Astrocyte of the spinal cord (primary cell): ENCODE results near the gene NUDT16.
"Not testable (repeated sequence)": the region's sequence is repeated elsewhere in the genome, so short reads cannot be mapped to it uniquely, and the experiment has no call there.

ENCODE experiments used
- DNase-seq: peaks from one replicate; pipeline ENCODE4 v3.0.0; 2011; ENCODE audit warnings: low read depth, low spot score
- H3K4me3 ChIP-seq: 2 replicates; pipeline ENCODE4 v1.5.1; 2011; ENCODE audit warnings: low read depth, mild to moderate bottlenecking, low read length, moderate library complexity
- in situ Hi-C: cut with HindIII; loops from 2 replicates; pipeline ENCODE4 v1.10.0; 2017; ENCODE audit warnings: low sequenced_read_pairs
- TF ChIP-seq, protein P1 (sequence below): IDR thresholded peaks from 2 replicates; pipeline ENCODE4 v1.5.1; 2012; ENCODE audit warnings: low read depth, mild to moderate bottlenecking, low read length, inconsistent platforms

The NUDT16 gene

DNA sequence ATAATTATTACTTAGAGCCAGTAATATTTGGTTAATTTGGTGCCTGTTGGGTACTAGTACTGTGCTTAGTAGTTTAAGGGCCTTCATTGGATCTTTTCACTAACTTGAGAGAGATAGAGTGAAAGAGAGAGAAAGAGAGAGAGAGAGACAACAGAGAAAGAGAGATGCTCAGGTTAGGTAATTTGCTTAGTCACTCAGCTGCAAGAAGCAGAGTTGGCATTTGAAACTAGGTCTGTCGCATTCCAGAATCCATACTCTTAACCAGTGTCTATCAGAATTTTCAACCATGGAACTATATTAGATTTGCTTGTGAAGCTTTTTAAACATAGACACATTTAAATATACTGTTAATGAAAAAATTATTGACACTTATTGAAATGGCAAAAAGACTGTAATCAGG is 31.1 kb upstream of the NUDT16 start:
- in situ Hi-C loops: no loop called here
- no peak for DNase-seq
- no peak overlapping the region for H3K4me3 ChIP-seq
- TF ChIP-seq, protein P1, sequence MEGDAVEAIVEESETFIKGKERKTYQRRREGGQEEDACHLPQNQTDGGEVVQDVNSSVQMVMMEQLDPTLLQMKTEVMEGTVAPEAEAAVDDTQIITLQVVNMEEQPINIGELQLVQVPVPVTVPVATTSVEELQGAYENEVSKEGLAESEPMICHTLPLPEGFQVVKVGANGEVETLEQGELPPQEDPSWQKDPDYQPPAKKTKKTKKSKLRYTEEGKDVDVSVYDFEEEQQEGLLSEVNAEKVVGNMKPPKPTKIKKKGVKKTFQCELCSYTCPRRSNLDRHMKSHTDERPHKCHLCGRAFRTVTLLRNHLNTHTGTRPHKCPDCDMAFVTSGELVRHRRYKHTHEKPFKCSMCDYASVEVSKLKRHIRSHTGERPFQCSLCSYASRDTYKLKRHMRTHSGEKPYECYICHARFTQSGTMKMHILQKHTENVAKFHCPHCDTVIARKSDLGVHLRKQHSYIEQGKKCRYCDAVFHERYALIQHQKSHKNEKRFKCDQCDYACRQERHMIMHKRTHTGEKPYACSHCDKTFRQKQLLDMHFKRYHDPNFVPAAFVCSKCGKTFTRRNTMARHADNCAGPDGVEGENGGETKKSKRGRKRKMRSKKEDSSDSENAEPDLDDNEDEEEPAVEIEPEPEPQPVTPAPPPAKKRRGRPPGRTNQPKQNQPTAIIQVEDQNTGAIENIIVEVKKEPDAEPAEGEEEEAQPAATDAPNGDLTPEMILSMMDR: no peak

DNA sequence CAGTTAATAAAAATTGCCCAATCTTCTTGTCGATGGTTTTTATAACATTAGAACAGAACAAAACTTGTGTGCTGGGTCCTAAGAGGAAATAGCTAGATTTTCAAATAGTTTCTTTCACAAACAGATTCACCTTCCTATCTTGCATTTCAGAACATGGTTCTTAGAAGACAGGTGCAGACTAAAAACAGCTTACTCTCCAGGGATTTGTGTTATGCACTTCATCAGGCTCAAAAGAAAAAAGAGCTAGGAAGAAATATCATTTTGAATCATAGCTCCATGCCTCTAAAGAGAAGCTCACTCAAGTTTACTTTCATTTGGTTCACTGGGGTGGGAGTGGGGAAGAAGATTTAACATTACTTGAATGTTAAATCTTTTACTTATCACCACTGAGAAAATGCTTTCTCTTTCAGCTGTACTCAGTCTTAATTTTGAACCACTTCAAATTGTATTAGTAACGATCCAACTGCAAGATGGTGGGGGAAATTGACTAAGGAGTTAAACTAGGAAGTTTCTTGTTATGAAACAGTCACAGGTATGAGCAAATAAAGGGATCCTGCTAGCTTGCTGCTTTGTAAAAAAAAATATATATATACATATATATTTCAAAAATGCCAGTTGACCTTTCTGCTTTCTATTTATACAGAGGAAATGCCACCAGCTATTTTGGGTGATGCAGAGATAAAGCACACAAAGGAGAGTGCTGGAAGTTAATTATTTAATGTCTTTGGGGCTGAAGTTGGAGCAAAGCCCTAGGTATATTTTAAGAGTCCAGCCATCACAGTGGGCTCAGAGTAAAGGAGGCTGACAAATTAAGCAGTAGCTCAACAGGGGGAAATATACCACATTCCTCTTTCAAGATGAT is 28.3 kb upstream of the NUDT16 start:
- no peak for DNase-seq
- H3K4me3 ChIP-seq: no peak overlapping the region
- TF ChIP-seq, protein P1: no peak
- in situ Hi-C loops: no loop called here

DNA sequence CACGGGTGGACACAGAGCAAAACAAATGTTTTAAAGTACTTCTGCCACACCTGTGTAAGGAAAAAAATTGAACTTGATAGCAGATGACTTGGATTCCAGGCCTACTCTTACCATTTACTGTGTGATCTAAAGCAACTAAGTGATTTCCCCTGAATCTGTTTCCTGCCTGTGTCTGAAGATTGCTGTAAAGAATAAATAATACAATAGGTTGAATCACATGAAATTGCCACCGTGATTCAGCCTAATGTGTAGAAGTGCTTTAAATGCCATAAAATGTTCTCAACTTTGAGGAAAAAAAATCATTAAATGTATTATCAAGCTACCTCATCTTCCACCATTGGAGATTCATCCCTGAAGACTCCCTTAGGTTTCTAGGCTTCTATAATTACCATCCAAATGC is 27.6 kb upstream of the NUDT16 start:
- in situ Hi-C loops: no loop called here
- H3K4me3 ChIP-seq: no peak overlapping the region
- no peak for DNase-seq
- TF ChIP-seq, protein P1: no peak

DNA sequence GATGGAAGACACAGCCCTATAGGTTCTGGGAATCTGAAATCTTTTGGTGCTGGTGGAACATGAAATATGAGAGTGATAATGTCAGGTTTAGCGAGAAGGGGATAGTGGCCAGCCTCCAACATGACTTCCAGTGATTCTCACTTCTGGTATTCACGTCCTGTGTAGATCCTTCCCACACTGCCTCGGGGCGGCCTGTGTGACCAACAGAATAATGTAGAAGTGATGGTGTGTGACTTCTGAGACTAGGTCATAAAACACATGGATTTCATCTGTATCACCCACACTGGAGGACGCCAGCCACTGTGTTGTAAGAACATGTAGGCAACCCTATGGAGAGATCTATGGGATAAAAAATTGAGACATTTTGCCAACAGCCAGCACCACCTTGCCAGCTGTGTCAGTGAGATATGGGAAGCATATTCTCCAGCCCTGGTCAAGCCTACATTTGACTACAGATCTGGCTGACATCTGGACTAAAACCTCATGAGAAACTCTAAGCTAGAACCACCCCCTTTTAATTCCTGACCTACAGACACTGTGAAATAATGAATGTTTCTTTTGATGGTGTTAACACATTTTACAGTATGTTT is 25.5 kb upstream of the NUDT16 start:
- TF ChIP-seq, protein P1: no peak
- in situ Hi-C loops: no loop called here
- H3K4me3 ChIP-seq: no peak overlapping the region
- no peak for DNase-seq

DNA sequence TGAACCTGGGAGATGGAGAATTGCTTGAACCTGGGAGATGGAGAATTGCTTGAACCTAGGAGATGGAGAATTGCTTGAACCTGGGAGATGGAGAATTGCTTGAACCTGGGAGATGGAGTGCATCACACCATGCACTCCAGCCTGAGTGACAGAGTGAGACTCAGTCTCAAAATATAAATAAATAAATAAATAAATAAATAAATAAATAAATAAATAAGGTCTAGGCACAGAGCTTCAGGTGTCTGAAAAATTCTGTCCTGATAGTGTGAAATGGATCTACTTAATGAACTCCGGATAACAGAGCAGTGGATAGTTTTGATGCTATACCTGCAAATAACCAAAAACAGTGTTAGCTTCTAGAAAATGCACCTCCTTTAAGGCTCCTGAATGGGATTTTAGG is 24.3 kb upstream of the NUDT16 start:
- in situ Hi-C loops: no loop called here
- DNase-seq: no peak
- TF ChIP-seq, protein P1: no peak
- H3K4me3 ChIP-seq: no peak overlapping the region

DNA sequence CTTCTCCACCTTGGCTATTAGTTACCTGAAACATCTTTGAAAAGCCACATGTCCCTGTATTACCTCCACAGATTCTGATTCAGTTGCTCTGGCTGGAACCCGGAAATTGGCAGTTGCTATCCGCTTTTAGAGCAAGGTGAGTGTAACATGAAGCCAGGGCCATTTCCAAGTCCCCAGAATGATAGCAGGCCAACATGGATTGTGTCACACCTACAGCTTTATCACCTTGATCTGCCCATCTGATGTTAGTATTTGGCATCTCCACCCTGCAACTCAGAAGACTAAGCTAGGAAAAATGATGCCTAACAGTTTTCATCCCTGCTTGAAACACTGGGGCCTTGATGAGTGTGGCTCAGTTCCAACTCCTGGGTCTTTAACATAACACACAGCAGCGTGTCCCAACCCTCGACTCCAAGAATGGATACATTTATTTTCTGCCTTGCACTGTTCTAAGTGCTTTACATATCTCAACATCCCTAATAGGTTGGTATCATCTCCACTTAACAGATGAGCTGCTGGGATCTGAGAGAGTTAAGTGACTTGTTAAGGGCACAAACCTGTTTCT is 21.3 kb upstream of the NUDT16 start:
- H3K4me3 ChIP-seq: no peak overlapping the region
- TF ChIP-seq, protein P1: no peak
- in situ Hi-C loops: no loop called here
- DNase-seq: no peak

DNA sequence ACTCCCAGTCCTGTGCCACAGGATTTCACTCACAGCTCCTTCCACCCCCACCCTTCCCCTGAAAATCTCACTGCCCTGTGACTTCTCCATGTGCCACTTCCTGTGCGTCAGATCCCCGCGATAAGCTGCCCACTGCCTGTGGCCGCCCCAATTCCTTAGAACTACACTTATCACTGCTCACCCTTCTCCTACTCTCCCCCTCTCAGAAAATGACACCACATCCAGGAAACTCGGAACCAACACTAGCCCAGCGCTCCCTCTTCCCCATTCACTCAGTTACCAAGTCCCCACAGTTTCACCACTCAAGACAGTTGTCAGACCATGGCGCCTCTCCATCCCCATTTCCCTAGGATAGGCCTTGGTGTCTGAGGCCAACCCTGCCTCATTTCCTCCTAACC is 20.5 kb upstream of the NUDT16 start:
- H3K4me3 ChIP-seq, in situ Hi-C loops, DNase-seq: not testable (repeated sequence)
